Kidney (tissue), 14 donors: Measurements from ENCODE around the gene CACNG8. TPM values are rescaled to one million over a fixed set of nuclear protein-coding genes. Genes with fewer than 3 reads are reported as not detected.

Source experiments
- DNase-seq, 5 donors: peaks; one replicate each; pipeline ENCODE4 v3.0.0-alpha.2; 2013 to 2020
- FAIRE-seq: peaks from 2 replicates; lab custom pipeline; 2012; peaks lifted over from hg19 to GRCh38; lab: Jason Lieb, UNC
- H3K27ac ChIP-seq, 2 donors: one replicate each; pipeline ENCODE4 v1.7.0; 2013; ENCODE audit warnings: low read depth in 2 of 2, low read length in 2 of 2, inconsistent platforms in 1 of 2
- H3K27me3 ChIP-seq: one replicate; pipeline ENCODE4 v1.7.1; 2013; ENCODE audit warnings: low read length, inconsistent platforms; ENCODE audit not compliant: control insufficient read depth, insufficient read depth
- H3K36me3 ChIP-seq, 3 donors: one replicate each; pipeline versions ENCODE4 v1.7.0 to v1.7.1; 2013; ENCODE audit warnings: low read length in 3 of 3, control low read depth in 1 of 3, inconsistent platforms in 1 of 3; ENCODE audit not compliant: insufficient read depth in 3 of 3, control insufficient read depth in 2 of 3
- H3K4me1 ChIP-seq, 3 donors: one replicate each; pipeline versions ENCODE4 v1.7.0 to v1.7.1; 2013; ENCODE audit warnings: low read length in 3 of 3, inconsistent platforms in 1 of 3, low read depth in 1 of 3; ENCODE audit not compliant: control insufficient read depth in 2 of 3, insufficient read depth in 2 of 3
- H3K4me3 ChIP-seq, 3 donors: one replicate each; pipeline versions ENCODE4 v1.7.0 to v1.8.1; 2013; ENCODE audit warnings: low read length in 3 of 3, control low read depth in 1 of 3, inconsistent platforms in 1 of 3
- H3K9ac ChIP-seq, 3 donors: one replicate each; pipeline versions ENCODE4 v1.7.0 to v1.7.1; 2013; ENCODE audit warnings: low read length in 3 of 3, control low read depth in 1 of 3, inconsistent platforms in 1 of 3
- H3K9me3 ChIP-seq, 3 donors: one replicate each; pipeline versions ENCODE4 v1.7.0 to v1.7.1; 2013; ENCODE audit warnings: low read length in 3 of 3, control low read depth in 1 of 3, inconsistent platforms in 1 of 3; ENCODE audit not compliant: control insufficient read depth in 2 of 3, insufficient read depth in 1 of 3
- CTCF ChIP-seq: IDR thresholded peaks from 3 replicates; pipeline ENCODE4 v1.5.1; 2012; ENCODE audit warnings: mild to moderate bottlenecking, moderate library complexity, borderline replicate concordance; ENCODE audit not compliant: insufficient read depth; ENCODE audit errors: extremely low read depth
- intact Hi-C: fragments of 100-400 bp; cut with DNase I; formaldehyde crosslinking; loops from one replicate; pipeline ENCODE4 v1.11.1; 2022
- polyA plus RNA-seq: library from polyadenylated mRNA; stranded (reverse); fragments of 350-450 nt; fragmentation: Illumina TruSeq; extraction: RNeasy Lipid Tissue Mini Kit (QIAGEN cat#74804); gene quantifications from one replicate; pipeline ENCODE4 v1.2.3, GENCODE V29; 2014; ENCODE audit warnings: low read depth, low replicate concordance; ENCODE audit not compliant: insufficient read depth
- total RNA-seq: library from RNA; stranded (reverse); fragmentation: NEBNext Ultra II Directional; extraction: Animal tissue kit (Norgen Biotek cat#: 25700); gene quantifications from one replicate; pipeline ENCODE4 v1.2.1, GENCODE V29; 2021
- donor health status: control.
- donor health status: control.
- donor health status: control.
- donor health status: control.
- donor health status: control.
- donor health status: DM: yes; HTN: yes; CAD: no.
- donor health status: Normal renal cell carcinoma (clear cell type).

CACNG8 gene
- total and polyA plus RNA-seq, 2 donors from 2014 or later: 0.03 TPM; not detected in 1

DNA sequence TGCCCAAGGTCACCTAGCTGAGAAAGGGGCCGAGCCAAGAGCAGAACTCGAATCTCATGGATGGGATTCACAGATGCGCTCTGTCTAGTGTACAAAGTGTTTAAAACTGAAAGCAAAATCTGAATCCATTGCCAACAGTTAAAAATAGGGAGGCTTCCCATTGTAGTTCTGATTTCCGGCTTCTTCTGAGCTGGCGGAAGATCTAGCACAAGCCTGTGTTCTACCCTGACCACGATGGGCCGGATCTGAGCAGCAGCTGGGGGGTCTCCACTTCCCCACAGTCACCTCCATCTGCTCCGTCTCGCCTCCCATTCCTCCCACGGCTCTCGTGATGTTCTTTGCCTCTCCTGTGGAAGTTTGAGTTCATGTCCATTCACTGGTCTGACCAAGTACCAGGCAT, 2.4 kb downstream of the CACNG8 start:
- no peak for FAIRE-seq
- Histone ChIP-seq H3K27ac (no peak overlapping the region), H3K27me3 (peaks cover 12% of the 10 kb centered on the region), H3K4me1 (no peaks in the 10 kb centered on the region), H3K9me3 (no peaks in the 10 kb centered on the region), H3K4me3 (peak overlapping the region in 1 of 3 donors; percentile 18), H3K36me3 (no peaks in the 10 kb centered on the region), H3K9ac (no peak overlapping the region)
- intact Hi-C loops: no loop called here
- TF ChIP-seq CTCF: no peak
- DNase-seq: no peak

DNA sequence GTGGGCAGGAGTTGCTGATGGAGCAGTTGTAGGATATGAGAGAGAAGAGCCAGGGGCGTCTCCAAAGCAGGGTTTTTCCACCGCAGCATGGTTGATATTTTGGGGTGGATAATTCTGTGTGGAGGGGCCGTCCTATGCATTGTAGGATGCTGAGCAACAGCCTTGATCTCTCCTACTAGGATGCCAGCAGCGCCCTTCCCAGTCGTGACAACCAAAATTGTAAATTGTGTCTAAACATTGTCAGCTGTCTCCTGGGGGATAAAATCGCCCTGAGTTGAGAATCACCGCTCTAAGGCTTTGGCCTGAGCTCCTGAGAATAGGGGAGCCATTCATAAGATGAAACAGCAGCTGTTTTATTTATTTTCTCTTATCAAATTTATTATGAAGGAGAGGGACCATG, 4.2 kb downstream of the CACNG8 start:
- H3K27ac ChIP-seq: no peak overlapping the region
- no peak for FAIRE-seq
- intact Hi-C loops: no loop called here
- no peaks in the 10 kb centered on the region for H3K4me1 ChIP-seq
- no peak overlapping the region for H3K9ac ChIP-seq
- TF ChIP-seq CTCF: no peak
- no peak overlapping the region for H3K4me3 ChIP-seq
- no peak for DNase-seq
- H3K9me3 ChIP-seq: no peaks in the 10 kb centered on the region
- peaks cover 5% of the 10 kb centered on the region for H3K27me3 ChIP-seq
- H3K36me3 ChIP-seq: no peaks in the 10 kb centered on the region

DNA sequence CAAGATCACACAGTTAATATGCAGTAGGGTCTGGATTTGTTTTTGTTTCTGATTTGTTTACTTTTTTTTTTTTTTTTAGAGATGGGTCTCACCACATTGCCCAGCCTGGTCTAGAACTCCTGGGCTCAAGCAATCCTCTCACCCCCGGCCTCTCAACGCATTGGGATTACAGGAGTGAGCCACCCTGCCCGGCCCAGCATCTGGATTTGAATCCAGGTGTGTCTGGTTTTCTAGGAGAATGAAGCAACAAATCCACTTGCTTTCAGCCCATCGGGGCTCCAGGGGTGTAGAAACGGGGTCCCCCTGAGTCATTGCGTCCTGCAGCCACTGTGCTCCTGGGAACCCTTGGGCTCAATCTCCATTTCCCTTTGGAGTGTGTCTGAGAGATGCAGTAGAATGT, 6.6 kb downstream of the CACNG8 start:
- H3K36me3 ChIP-seq: no peaks in the 10 kb centered on the region
- TF ChIP-seq CTCF: no peak
- H3K4me3 ChIP-seq: no peak overlapping the region
- FAIRE-seq: no peak
- H3K9ac ChIP-seq: no peak overlapping the region
- no peak for DNase-seq
- no peak overlapping the region for H3K27ac ChIP-seq
- no peaks in the 10 kb centered on the region for H3K4me1 ChIP-seq
- H3K9me3 ChIP-seq: no peaks in the 10 kb centered on the region
- H3K27me3 ChIP-seq: peaks cover under 1% of the 10 kb centered on the region
- intact Hi-C loops: no loop called here

GRCh38 chr19:53971673-53972072, 8.9 kb downstream of the CACNG8 start:
- intact Hi-C loops: no loop called here
- FAIRE-seq (no peak), DNase-seq (no peak)
- no peak overlapping the region for H3K4me3 ChIP-seq
- no peak overlapping the region for H3K27ac ChIP-seq
- H3K27me3 ChIP-seq: no peaks in the 10 kb centered on the region
- H3K36me3 ChIP-seq: no peaks in the 10 kb centered on the region
- no peak for TF ChIP-seq CTCF
- no peaks in the 10 kb centered on the region for H3K9me3 ChIP-seq
- no peak overlapping the region for H3K9ac ChIP-seq
- H3K4me1 ChIP-seq: no peaks in the 10 kb centered on the region
